ENCODE data around the gene MAPT. TPM values are rescaled to one million over a fixed set of nuclear protein-coding genes. Genes with fewer than 3 reads are reported as not detected.
"Not testable (repeated sequence)": the region's sequence is repeated elsewhere in the genome, so short reads cannot be mapped to it uniquely, and the experiment has no call there.

MAPT gene
- total RNA-seq, 2 donors from 2014 or later = 4.4 to 5.7 TPM

DNA sequence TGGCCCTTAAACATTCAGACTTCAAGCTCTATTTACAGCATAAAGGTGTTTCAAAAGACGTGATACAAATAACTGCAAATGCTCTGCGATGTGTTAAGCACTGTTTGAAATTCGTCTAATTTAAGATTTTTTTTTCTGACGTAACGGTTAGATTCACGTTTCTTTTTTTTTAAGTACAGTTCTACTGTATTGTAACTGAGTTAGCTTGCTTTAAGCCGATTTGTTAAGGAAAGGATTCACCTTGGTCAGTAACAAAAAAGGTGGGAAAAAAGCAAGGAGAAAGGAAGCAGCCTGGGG lies 681 bp upstream of the MAPT start:
- DNase-seq (ENCODE audit: low spot score) = no peak
- intact Hi-C loops (cut with DNase I) = no loop called here

GRCh38 chr17:45895304-45895968 lies 1.1 kb downstream of the MAPT start:
- no peak for DNase-seq (ENCODE audit: low spot score)
- intact Hi-C loops (cut with DNase I) = no loop called here

DNA sequence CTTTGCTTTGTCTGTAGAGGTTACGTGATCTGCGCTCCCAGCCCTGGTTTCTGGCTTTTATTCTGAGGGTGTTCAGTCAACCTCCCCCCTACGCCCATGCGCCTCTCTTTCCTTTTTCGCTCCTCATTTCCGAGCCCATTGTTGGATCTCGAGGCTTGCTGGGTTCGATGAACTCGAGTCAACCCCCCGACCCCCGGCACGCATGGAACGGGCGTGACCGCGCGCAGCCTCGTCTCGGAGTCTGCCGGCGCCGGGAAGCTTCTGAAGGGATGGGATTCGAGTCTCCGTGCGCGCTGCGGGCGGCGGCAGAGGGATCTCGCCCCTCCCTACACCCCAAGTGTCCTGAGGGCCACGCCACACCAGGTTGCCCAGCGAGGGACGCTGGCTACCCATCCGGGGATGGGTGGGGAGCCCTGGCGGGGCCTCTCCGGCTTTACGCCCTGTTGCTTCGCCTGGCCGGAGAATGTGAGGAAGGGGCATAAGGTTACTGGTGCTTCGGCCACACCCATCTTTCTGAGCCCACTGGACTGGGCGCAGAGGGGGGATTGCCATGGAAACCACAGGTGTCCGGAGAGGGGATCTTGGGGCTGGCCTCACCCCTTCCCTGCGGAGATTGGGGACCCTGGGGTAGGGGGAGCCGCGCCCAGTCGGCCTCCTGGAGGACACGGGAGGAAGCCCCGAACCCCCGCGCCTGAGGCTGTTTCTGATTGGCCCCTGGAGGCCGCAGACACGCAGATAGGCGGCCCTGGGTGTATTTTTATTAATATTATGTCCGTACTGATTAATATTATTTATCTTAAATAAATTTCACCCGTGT lies 1.8 kb downstream of the MAPT start:
- intact Hi-C loops (cut with DNase I) = no loop called here
- DNase-seq (ENCODE audit: low spot score) = no peak

DNA sequence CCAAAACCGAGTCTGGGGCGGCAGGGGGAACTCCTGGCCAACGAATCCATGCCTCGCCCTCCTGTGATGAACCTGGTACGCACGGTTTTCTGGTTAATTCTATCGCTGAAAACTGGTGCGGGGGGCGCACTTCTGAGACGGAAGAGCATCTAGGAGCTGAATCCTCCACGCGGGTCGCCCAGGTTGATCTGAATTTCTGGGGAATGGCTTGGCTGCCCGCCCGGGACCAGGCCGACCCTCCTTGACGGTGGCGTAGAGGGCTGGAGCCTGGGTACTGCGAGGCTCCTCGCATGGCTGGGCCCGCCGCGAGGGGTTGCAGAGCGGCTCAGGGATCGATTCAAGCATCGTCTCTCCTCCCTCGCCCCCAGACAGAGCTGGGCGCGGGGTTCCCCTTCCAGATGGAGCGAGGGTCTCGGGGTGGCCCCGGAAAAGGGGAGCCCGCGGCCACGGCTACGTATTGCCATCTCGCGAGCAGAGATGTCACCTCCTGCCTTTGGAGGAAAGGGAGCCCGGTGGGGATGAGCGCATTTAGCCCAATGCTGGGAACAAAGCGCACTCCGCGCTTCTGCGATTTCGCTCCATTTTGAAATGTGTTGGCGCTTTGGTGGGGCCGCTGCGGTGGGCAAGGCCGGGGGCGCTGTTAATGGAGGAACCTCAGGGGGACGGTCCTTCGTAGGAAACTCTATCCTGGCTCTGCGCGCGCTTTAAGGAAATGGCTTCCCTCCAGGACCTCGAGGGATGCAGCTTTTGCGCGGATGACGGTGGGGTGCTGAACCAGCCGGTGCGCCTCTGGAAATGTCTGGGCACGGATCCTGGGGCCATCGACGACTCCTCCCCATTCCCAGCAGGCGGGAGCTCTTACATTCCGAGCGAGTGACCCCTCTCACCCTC lies 2.7 kb downstream of the MAPT start:
- no peak for DNase-seq (ENCODE audit: low spot score)
- intact Hi-C loops (cut with DNase I) = no loop called here

- no peak for DNase-seq (ENCODE audit: low spot score)
- intact Hi-C loops (cut with DNase I) = no loop called here
These were observed 5.8 kb downstream of the MAPT start for GRCh38 chr17:45900136-45900535.

- DNase-seq (ENCODE audit: low spot score) = no peak
- intact Hi-C loops (cut with DNase I) = no loop called here
These were observed 6.5 kb downstream of the MAPT start for GRCh38 chr17:45900723-45901415.

GRCh38 chr17:45902892-45903346 lies 8.6 kb downstream of the MAPT start:
- DNase-seq (ENCODE audit: low spot score) = no peak
- intact Hi-C loops (cut with DNase I) = no loop called here

- intact Hi-C loops (cut with DNase I) = no loop called here
- no peak for DNase-seq (ENCODE audit: low spot score)
These were observed 10.5 kb downstream of the MAPT start for GRCh38 chr17:45904866-45905265.

DNA sequence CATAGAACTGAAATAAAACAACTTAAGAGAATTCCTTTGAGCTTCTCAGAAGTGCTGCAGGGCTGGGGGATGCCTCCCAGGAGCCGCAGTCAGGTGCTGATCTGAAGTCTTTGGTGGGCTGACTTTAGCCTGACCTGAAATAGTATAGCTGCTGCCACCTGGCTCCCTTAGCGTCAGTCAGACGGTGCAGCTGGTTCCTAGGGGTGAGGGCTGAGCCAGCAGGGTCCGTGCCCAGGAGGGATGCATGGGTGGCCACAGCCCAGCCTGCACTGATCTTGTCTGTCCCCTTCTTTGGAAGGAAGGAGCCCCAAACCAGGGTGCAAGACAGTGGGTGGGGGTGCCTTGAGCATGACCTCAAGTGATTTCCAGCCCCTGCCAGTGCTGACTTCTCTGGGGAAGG lies 11.5 kb downstream of the MAPT start:
- intact Hi-C loops (cut with DNase I) = no loop called here
- no peak for DNase-seq (ENCODE audit: low spot score)

DNA sequence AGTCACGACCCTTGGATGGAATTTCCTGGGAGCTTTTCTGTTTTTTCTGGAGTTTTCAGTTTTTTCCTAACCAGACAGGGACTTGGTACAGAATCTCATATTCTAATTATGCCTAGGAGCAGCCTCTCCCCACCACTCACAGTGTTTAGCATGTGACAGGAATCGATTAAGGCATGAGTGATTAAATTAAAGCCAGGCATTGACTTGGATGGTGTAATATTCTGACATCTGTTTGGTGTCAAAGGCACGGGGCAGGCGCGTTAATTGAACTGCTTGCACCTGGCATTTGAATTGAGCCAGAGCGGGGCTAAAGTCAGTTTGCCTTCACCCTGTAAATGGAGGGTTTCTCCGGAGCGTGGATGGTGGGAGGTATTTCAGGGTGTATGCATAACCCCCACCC lies 11.9 kb downstream of the MAPT start:
- intact Hi-C loops (cut with DNase I) = no loop called here
- no peak for DNase-seq (ENCODE audit: low spot score)

DNA sequence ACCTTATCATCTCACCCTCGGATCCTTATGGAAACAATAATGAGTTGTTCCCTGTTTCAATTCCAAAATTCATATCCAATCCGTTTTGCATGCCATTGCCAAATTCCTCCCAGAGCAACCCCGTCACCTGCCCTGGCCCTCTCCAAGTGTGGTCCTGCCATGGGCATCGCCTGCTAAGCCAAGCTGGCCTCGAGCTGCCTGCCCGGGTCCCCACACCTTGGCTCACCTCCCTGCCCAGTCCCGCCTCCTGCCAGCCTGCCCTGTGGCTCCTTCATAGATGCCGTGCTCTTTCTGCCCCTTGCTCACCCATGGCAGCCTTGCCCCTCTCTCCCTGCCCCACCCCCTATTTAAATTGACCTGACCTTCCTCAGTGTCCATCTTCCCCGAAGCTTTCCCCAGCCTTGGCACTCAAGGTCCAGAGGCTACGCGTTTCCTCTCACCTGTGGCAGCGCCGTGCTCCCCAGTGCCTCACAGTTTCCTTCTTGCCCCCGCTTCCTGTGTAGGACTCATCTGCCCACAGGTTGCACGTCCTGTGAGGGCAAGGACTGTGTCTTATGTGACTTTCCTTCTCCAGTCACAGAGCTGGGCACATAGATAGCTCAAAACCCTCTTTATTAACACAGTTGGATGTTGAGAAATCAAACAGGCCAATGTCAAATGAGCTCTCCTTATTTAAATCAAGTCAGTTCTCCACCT lies 12.7 kb downstream of the MAPT start:
- intact Hi-C loops (cut with DNase I) = no loop called here
- no peak for DNase-seq (ENCODE audit: low spot score)

DNA sequence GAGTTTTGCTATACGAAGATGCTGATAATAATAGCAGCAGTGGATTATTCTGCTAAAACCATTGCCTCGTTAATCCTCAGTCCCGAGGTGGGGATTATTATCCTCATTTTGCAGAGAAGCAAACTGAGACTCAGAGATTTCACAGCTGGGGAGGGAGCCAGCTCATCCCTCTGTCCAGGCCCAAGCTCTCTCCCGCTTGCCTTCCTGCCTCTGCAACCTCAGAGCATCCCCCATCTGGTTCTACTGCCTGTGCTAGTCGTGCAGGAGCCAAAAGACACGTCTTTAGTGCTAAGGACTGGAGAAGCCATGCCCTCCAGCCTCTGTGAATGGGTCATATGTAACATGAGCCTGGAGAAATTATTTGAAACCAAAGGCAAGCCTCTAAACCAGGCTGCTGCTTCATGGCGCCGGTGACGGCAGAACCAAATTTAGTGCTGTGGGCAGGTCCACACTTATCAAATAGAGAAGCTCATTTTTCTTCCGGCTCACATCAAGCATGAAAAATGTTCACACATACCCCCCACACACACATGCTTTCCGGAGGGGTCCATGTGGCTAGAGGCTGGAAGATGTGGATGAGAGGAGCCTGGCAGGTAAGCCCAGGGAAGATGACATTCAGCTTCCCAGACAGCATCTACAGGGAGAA lies 13.5 kb downstream of the MAPT start:
- intact Hi-C loops (cut with DNase I) = no loop called here

GRCh38 chr17:45908460-45908859 lies 14.1 kb downstream of the MAPT start:
- intact Hi-C loops (cut with DNase I) = no loop called here
- DNase-seq (ENCODE audit: low spot score) = no peak

More for the DNA sequence above, 13.5 kb downstream of the MAPT start:
- DNase-seq (ENCODE audit: low spot score) = no peak

DNA sequence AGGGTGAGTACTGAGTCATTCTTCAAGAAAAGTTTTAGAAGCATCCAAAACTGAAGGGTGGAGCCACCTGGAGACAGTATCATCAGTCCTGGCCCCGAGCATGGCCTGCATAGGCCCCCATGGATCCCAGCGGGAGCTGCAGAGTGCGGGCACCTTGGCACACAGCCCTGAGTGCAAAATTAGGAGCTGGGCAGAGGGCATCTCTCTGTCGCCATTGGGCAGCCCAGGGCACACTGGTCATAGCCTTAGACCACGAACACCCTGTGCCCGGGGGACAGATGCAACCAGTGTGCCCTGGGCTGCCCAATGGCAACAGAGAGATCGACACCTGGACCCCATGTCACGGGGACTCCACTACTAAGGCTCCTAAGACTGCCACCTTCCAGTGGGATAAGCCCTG lies 14.6 kb downstream of the MAPT start:
- DNase-seq (ENCODE audit: low spot score) = no peak
- intact Hi-C loops (cut with DNase I) = no loop called here

- intact Hi-C loops (cut with DNase I) = no loop called here
- no peak for DNase-seq (ENCODE audit: low spot score)
These were observed 16.3 kb downstream of the MAPT start for GRCh38 chr17:45910667-45911066.

GRCh38 chr17:45912319-45912718 lies 18.0 kb downstream of the MAPT start:
- intact Hi-C loops (cut with DNase I) = no loop called here
- DNase-seq (ENCODE audit: low spot score) = no peak

DNA sequence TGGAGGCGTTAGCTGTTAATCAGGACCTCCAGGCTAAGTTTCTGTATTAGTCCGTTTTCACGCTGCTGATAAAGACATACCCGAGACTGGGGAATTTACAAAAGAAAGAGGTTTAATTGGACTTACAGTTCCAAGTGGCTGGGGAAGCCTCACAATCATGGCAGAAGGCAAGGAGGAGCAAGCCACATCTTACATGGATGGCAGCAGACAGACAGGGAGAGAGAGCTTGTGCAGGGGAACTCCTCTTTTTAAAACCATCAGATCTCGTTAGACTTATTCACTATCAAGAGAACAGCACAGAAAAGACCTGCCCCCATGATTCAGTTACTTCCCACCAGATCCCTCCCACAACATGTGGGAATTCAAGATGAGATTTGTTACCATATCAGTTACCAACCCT lies 18.7 kb downstream of the MAPT start:
- intact Hi-C loops (cut with DNase I); DNase-seq (ENCODE audit: low spot score): not testable (repeated sequence)

DNA sequence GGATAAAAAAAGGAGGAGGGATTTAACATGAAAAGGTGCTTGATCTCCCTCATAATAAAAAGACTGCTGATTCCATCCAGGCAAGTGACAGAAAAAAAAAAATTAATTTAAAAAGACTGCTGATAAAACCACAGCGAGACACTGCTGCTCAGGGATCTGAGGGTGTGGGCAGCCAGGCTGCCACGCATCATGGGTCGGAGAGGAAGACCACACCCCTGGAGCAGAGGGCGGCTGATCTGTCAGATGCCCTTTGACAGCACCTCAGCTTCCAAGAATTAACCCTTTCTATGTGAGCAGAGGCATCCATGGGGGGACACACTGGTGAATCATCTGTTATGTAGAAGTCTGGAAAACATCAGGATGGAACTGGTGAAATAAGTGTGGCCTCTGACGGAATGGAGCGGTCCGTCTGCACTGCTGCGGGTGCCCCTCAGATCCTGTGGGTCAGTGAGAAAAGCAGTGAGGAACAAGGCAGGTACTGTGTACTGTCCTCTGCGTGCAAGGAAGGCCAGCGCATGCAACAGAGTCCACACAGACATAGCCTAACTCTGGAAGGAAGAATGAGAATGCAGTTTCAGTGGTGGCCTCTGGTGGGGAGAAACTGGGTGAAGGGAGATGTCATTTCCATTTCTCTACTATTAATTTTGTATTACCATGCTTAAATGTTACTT lies 19.8 kb downstream of the MAPT start:
- no peak for DNase-seq (ENCODE audit: low spot score)
- intact Hi-C loops (cut with DNase I) = no loop called here
